SK-N-SH (cell line): ENCODE measurements around the gene FUS. TPM values are rescaled to one million over a fixed set of nuclear protein-coding genes. Genes with fewer than 3 reads are reported as not detected.

Source experiments
- CTCF ChIA-PET: fragments of 300-600, 350-600 bp; formaldehyde crosslinking; extraction: SDS; loops from one replicate; lab custom pipeline; 2021; lab: Yijun Ruan, JAX
- POLR2A ChIA-PET: fragments of 350-600 bp; sonication (Branson Sonifier 250); formaldehyde crosslinking; extraction: SDS; loops from one replicate; lab custom pipeline; 2020; ENCODE audit warnings: antibody characterized with exemption, inconsistent platforms; lab: Yijun Ruan, JAX
- DNase-seq: peaks from one replicate; pipeline ENCODE4 v3.0.0; 2012
- H2AFZ ChIP-seq: fragments of 200-600 bp; sonication (generic); 2 replicates; pipeline ENCODE4 v1.8.1; 2016; ENCODE audit warnings: antibody characterized with exemption, mild to moderate bottlenecking, low read depth
- H3F3A ChIP-seq: fragments of 200-600 bp; sonication (generic); replicated peaks from 2 replicates; pipeline ENCODE3; 2016; ENCODE audit warnings: antibody characterized with exemption, mild to moderate bottlenecking; ENCODE audit not compliant: insufficient read depth
- H3K27ac ChIP-seq, 2 experiments: fragments of 200-500 bp in 1 of 2; fragments of 200-600 bp in 1 of 2; sonication (Bioruptor generic) in 1 of 2; sonication (generic), shearing (Covaris generic) in 1 of 2; 2 replicates each; pipeline versions ENCODE4 v1.5.1 to v1.6.1; 2014 to 2016; ENCODE audit warnings: low read depth in 2 of 2, inconsistent platforms in 1 of 2, low read length in 1 of 2, mild to moderate bottlenecking in 1 of 2, mixed read lengths in 1 of 2
- H3K27me3 ChIP-seq: fragments of 200-600 bp; sonication (generic), shearing (Covaris generic); 2 replicates; pipeline ENCODE4 v1.6.1; 2016; ENCODE audit warnings: mixed run types; ENCODE audit not compliant: insufficient read depth
- H3K36me3 ChIP-seq, 2 experiments: fragments of 200-500 bp in 1 of 2; fragments of 200-600 bp in 1 of 2; sonication (Bioruptor generic) in 1 of 2; sonication (generic) in 1 of 2; replicated peaks in 1 of 2; 2 replicates each; pipeline versions ENCODE3 to v1.5.1; 2014 to 2016; ENCODE audit warnings: low read length in 1 of 2, mild to moderate bottlenecking in 1 of 2; ENCODE audit not compliant: insufficient read depth in 2 of 2, control insufficient read depth in 1 of 2
- H3K4me1 ChIP-seq, 2 experiments: fragments of 200-500 bp in 1 of 2; fragments of 200-600 bp in 1 of 2; sonication (Bioruptor generic) in 1 of 2; sonication (generic), shearing (Covaris generic) in 1 of 2; 2 replicates each; pipeline versions ENCODE4 v1.5.1 to v1.6.1; 2014 to 2016; ENCODE audit warnings: low read depth in 1 of 2, low read length in 1 of 2, mixed run types in 1 of 2; ENCODE audit not compliant: insufficient read depth in 2 of 2, control insufficient read depth in 1 of 2
- H3K4me2 ChIP-seq: fragments of 200-600 bp; sonication (generic), shearing (Covaris generic); 2 replicates; pipeline ENCODE4 v1.6.1; 2017; ENCODE audit warnings: mixed run types
- H3K4me3 ChIP-seq, 2 experiments: fragments of 200-500 bp in 1 of 2; fragments of 200-600 bp in 1 of 2; sonication (Bioruptor generic) in 1 of 2; sonication (generic), shearing (Covaris generic) in 1 of 2; 2 replicates each; pipeline versions ENCODE4 v1.5.1 to v1.8.1; 2014 to 2016; ENCODE audit warnings: low read depth in 2 of 2, inconsistent platforms in 1 of 2, low read length in 1 of 2, mild to moderate bottlenecking in 1 of 2, mixed read lengths in 1 of 2, moderate library complexity in 1 of 2
- H3K79me2 ChIP-seq: fragments of 200-600 bp; sonication (generic); 2 replicates; pipeline ENCODE4 v1.8.1; 2017; ENCODE audit warnings: mild to moderate bottlenecking; ENCODE audit not compliant: insufficient read depth
- H3K9ac ChIP-seq: fragments of 200-600 bp; sonication (generic); 2 replicates; pipeline ENCODE4 v1.6.1; 2017; ENCODE audit warnings: mixed run types
- H3K9me2 ChIP-seq: fragments of 200-600 bp; sonication (generic); 2 replicates; pipeline ENCODE4 v1.6.1; 2017; ENCODE audit warnings: mixed run types
- H3K9me3 ChIP-seq: fragments of 200-600 bp; sonication (generic); 2 replicates; pipeline ENCODE4 v1.6.1; 2017; ENCODE audit warnings: mixed run types, mild to moderate bottlenecking, moderate library complexity
- H4K20me1 ChIP-seq: fragments of 200-600 bp; sonication (generic); 2 replicates; pipeline ENCODE4 v1.6.1; 2017; ENCODE audit warnings: mild to moderate bottlenecking, mixed run types; ENCODE audit not compliant: insufficient read depth
- CTCF ChIP-seq: fragments of 200-600 bp; sonication (generic); IDR thresholded peaks from 2 replicates; pipeline ENCODE4 v1.6.1; 2017; ENCODE audit warnings: antibody characterized with exemption, mild to moderate bottlenecking, moderate library complexity
- FOSL2 ChIP-seq: IDR thresholded peaks from 2 replicates; pipeline ENCODE4 v1.4.0; 2012; ENCODE audit warnings: low read depth, mild to moderate bottlenecking, moderate library complexity, borderline replicate concordance
- FOXM1 ChIP-seq: IDR thresholded peaks from 2 replicates; pipeline ENCODE4 v1.4.0; 2012; ENCODE audit warnings: low read depth, mild to moderate bottlenecking
- GABPA ChIP-seq: IDR thresholded peaks from 2 replicates; pipeline ENCODE4 v1.4.0; 2012; ENCODE audit warnings: low read depth, mild to moderate bottlenecking
- IRF3 ChIP-seq: fragments of 150-350 bp; IDR thresholded peaks from 2 replicates; pipeline ENCODE4 v1.6.1; 2016; ENCODE audit warnings: mild to moderate bottlenecking, low read depth, low read length
- MAX ChIP-seq: IDR thresholded peaks from 2 replicates; pipeline ENCODE4 v1.4.0; 2012; ENCODE audit warnings: low read depth
- MEF2A ChIP-seq: IDR thresholded peaks from 2 replicates; pipeline ENCODE4 v1.4.0; 2012; ENCODE audit warnings: low read depth, borderline replicate concordance
- NFIC ChIP-seq: IDR thresholded peaks from 2 replicates; pipeline ENCODE4 v1.4.0; 2012; ENCODE audit warnings: borderline replicate concordance
- NRF1 ChIP-seq: IDR thresholded peaks from 2 replicates; pipeline ENCODE4 v1.6.1; 2012; ENCODE audit warnings: low read depth, mild to moderate bottlenecking, low read length
- POLR2AphosphoS5 ChIP-seq: IDR thresholded peaks from 2 replicates; pipeline ENCODE4 v1.6.1; 2012; ENCODE audit warnings: low read depth, low read length
- RAD21 ChIP-seq: IDR thresholded peaks from 2 replicates; pipeline ENCODE4 v1.6.1; 2012; ENCODE audit warnings: mild to moderate bottlenecking, low read length
- RCOR1 ChIP-seq: fragments of 150-350 bp; IDR thresholded peaks from 2 replicates; pipeline ENCODE4 v1.6.1; 2017; ENCODE audit warnings: antibody characterized with exemption, low read length
- RFX5 ChIP-seq: IDR thresholded peaks from 2 replicates; pipeline ENCODE4 v1.6.1; 2012; ENCODE audit warnings: mild to moderate bottlenecking, improper control_type of control experiment, low read length
- RXRA ChIP-seq: IDR thresholded peaks from 2 replicates; pipeline ENCODE4 v1.4.0; 2012; ENCODE audit warnings: low read depth, mild to moderate bottlenecking, borderline replicate concordance
- SIN3A ChIP-seq: IDR thresholded peaks from 2 replicates; pipeline ENCODE4 v1.6.1; 2012; ENCODE audit warnings: low read depth, mild to moderate bottlenecking, low read length, moderate library complexity, borderline replicate concordance
- SMC3 ChIP-seq: IDR thresholded peaks from 2 replicates; pipeline ENCODE4 v1.6.1; 2012; ENCODE audit warnings: low read depth, low read length, improper control_type of control experiment
- USF1 ChIP-seq: IDR thresholded peaks from 2 replicates; pipeline ENCODE4 v1.4.0; 2012; ENCODE audit warnings: low read depth, borderline replicate concordance
- USF2 ChIP-seq: fragments of 150-350 bp; IDR thresholded peaks from 2 replicates; pipeline ENCODE4 v1.6.1; 2017; ENCODE audit warnings: antibody characterized with exemption, low read length, low read depth, borderline replicate concordance
- ZBTB33 ChIP-seq: IDR thresholded peaks from 2 replicates; pipeline ENCODE4 v1.4.0; 2012; ENCODE audit warnings: low read depth, borderline replicate concordance
- WGBS: methylation state at CpG from one replicate; pipeline ENCODE4 v1.1.6; 2017; ENCODE audit warnings: low lambda C conversion rate; 5-methylcytosine and 5-hydroxymethylcytosine counted together
- polyA plus RNA-seq, 3 experiments: library from polyadenylated mRNA; depleted of rRNA; stranded (reverse); fragments of >200 nt; gene quantifications; 2 replicates each; pipeline ENCODE4 v1.2.3, GENCODE V29; 2012

The FUS gene
- polyA plus RNA-seq, 1 of the 3 experiments (the other 2 are of a cell fraction) = 429 TPM

- peaks cover 63% of the 10 kb centered on the region for H3K79me2 ChIP-seq
- no peak overlapping the region for H3K27ac ChIP-seq
- H2AFZ ChIP-seq = no peak overlapping the region
- 0 out of 2 replicates have a peak, but pooled peaks have one; percentile 5 for TF ChIP-seq POLR2AphosphoS5
- TF ChIP-seq RAD21 = no peak
- peaks cover 90 to 91% of the 10 kb centered on the region in 2 experiments for H3K36me3 ChIP-seq
- ChIA-PET POLR2A (interaction anchor here (1.7 kb wide), 1 partner anchor 9 kb away, joined by 3 read pairs; no protein-coding TSS in a partner anchor), CTCF (no interaction called here)
- H3K9ac ChIP-seq = no peak overlapping the region
- peaks cover 83% of the 10 kb centered on the region for H3F3A ChIP-seq
- no peaks in the 10 kb centered on the region for H3K4me1 ChIP-seq
- H3K4me3 ChIP-seq = no peak overlapping the region
- no peaks in the 10 kb centered on the region for H3K27me3 ChIP-seq
- WGBS = 99% methylated on average over 5 of the region's 5 CpGs
- no peaks in the 10 kb centered on the region for H3K9me2 ChIP-seq
- H4K20me1 ChIP-seq = peaks cover 100% of the 10 kb centered on the region
- no peak for DNase-seq
- no peak overlapping the region for H3K4me2 ChIP-seq
- no peaks in the 10 kb centered on the region for H3K9me3 ChIP-seq
Measured at GRCh38 chr16:31191697-31192428, 11.9 kb downstream of the FUS start.

GRCh38 chr16:31192856-31193642 is 13.1 kb downstream of the FUS start:
- ChIA-PET POLR2A (interaction anchor here (1.7 to 2.0 kb wide), 2 partner anchors 8 to 12 kb away, joined by 3 to 7 read pairs; no protein-coding TSS in a partner anchor), CTCF (no interaction called here)
- Histone ChIP-seq H3K9ac (no peak overlapping the region), H3K36me3 (peaks cover 78 to 79% of the 10 kb centered on the region in 2 experiments), H3K4me1 (no peaks in the 10 kb centered on the region), H3K9me3 (no peaks in the 10 kb centered on the region), H3K4me2 (no peak overlapping the region), H3F3A (peaks cover 86% of the 10 kb centered on the region), H3K27ac (no peak overlapping the region), H4K20me1 (peaks cover 100% of the 10 kb centered on the region), H3K79me2 (peaks cover 52% of the 10 kb centered on the region), H3K4me3 (no peak overlapping the region), H3K27me3 (no peaks in the 10 kb centered on the region), H3K9me2 (no peaks in the 10 kb centered on the region), H2AFZ (no peak overlapping the region)
- DNase-seq = no peak
- 94% methylated on average over 16 of the region's 16 CpGs for WGBS
- TF ChIP-seq RCOR1 (no peak), GABPA (no peak), MEF2A (no peak), NRF1 (no peak), SMC3 (no peak), ZBTB33 (no peak), RXRA (no peak), NFIC (no peak), FOXM1 (no peak), USF1 (no peak), SIN3A (no peak), USF2 (no peak), RFX5 (no peak), MAX (no peak), FOSL2 (no peak), IRF3 (no peak), CTCF (no peak)
